Brain microvascular endothelial cell (primary cell): ENCODE measurements around the gene ACSL6.

ENCODE experiments used
- DNase-seq: peaks from one replicate; pipeline ENCODE4 v3.0.0-alpha.2; 2020
- H3K27ac ChIP-seq: fragments of 250-450 bp; sonication (Bioruptor Pico); 2 replicates; pipeline ENCODE4 v1.5.1; 2020; ENCODE audit warnings: mild to moderate bottlenecking, moderate library complexity
- H3K27me3 ChIP-seq: fragments of 250-450 bp; sonication (Bioruptor Pico); replicated peaks from 2 replicates; pipeline ENCODE4 v1.5.1; 2020; ENCODE audit warnings: mild to moderate bottlenecking
- H3K36me3 ChIP-seq: fragments of 250-450 bp; sonication (Bioruptor Pico); replicated peaks from 2 replicates; pipeline ENCODE4 v1.5.1; 2020; ENCODE audit warnings: mild to moderate bottlenecking
- H3K4me3 ChIP-seq: 2 replicates; pipeline ENCODE4 v1.5.1; 2011; ENCODE audit warnings: low read depth, mild to moderate bottlenecking, control low read depth, low read length, moderate library complexity
- CTCF ChIP-seq: IDR thresholded peaks from 2 replicates; pipeline ENCODE4 v1.5.1; 2011; ENCODE audit warnings: low read depth, mild to moderate bottlenecking, moderate library complexity, low read length, control low read depth, inconsistent platforms; ENCODE audit errors: missing control alignments
- in situ Hi-C: cut with HindIII; loops from 2 replicates; pipeline ENCODE4 v1.10.0; 2017; ENCODE audit warnings: low sequenced_read_pairs, low pct_ligation_motif_present

Gene ACSL6

GRCh38 chr5:132025403-132025971 is 14.0 kb upstream of the ACSL6 start:
- no peak overlapping the region for H3K4me3 ChIP-seq
- no peaks in the 10 kb centered on the region for H3K36me3 ChIP-seq
- H3K27me3 ChIP-seq = no peaks in the 10 kb centered on the region
- TF ChIP-seq CTCF = no peak
- in situ Hi-C loops = no loop called here
- no peak overlapping the region for H3K27ac ChIP-seq
- DNase-seq = no peak

GRCh38 chr5:132024789-132025402 is 13.4 kb upstream of the ACSL6 start:
- no peak overlapping the region for H3K27ac ChIP-seq
- H3K27me3 ChIP-seq = no peaks in the 10 kb centered on the region
- no peak overlapping the region for H3K4me3 ChIP-seq
- no peak for DNase-seq
- no peak for TF ChIP-seq CTCF
- in situ Hi-C loops = loop anchor here (25.0 kb wide), 1 partner anchor 438 kb away; no protein-coding TSS in a partner anchor
- no peaks in the 10 kb centered on the region for H3K36me3 ChIP-seq

- Histone ChIP-seq H3K36me3 (no peaks in the 10 kb centered on the region), H3K27ac (no peak overlapping the region), H3K4me3 (no peak overlapping the region), H3K27me3 (peaks cover 4% of the 10 kb centered on the region)
- DNase-seq = no peak
- in situ Hi-C loops = loop anchor here (25.0 kb wide), 1 partner anchor 437 kb away; no protein-coding TSS in a partner anchor
- no peak for TF ChIP-seq CTCF
Observed at GRCh38 chr5:132024117-132024435, 12.6 kb upstream of the ACSL6 start.

DNA sequence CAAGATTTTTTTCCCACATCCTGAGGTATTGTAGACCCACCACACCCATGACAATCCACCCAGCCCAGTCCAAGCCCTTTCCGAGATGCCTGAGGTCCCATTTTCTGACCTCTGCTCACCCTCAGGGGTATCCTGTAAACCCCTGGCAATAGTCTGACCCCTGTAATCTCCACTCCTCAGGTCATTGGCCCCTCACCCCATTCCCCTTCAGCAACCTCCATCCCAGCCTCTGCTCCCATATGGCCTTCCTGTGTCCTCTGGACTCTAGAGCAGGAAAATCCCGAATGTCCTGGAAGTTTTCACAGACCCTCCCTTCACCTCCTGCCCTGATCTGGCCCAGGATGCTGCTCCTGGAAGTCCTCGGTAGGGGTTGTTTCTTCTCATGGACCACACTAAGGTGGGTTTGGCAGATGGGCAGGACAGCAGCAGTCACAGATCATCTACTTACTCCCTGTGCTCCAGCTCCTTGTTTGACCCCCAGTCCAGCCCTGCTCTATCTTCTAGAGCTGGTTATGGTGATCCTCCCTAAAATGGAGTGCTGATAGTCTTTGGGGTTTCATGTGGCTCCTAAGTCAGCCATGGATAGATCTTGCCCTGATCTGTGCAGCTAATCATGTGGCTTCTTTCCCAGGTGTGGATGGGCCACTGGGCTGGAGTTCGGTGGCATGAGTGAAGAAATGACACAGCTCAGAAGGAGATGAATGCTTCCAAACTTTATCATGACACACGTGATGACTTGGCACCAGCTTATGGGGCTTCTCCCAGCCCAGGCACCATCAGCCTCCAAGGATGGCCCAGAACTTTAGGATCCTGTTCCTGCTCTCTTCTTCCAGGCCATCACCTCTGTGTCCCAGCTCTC is 12.0 kb upstream of the ACSL6 start:
- in situ Hi-C loops = loop anchor here (25.0 kb wide), 1 partner anchor 436 kb away; no protein-coding TSS in a partner anchor

GRCh38 chr5:132022737-132023136 is 11.3 kb upstream of the ACSL6 start:
- TF ChIP-seq CTCF = no peak
- Histone ChIP-seq H3K4me3 (no peak overlapping the region), H3K27ac (no peak overlapping the region), H3K27me3 (peaks cover 10% of the 10 kb centered on the region), H3K36me3 (no peaks in the 10 kb centered on the region)
- in situ Hi-C loops = loop anchor here (25.0 kb wide), 1 partner anchor 435 kb away; no protein-coding TSS in a partner anchor
- DNase-seq = no peak

More for the DNA sequence above, 12.0 kb upstream of the ACSL6 start:
- Histone ChIP-seq H3K36me3 (no peaks in the 10 kb centered on the region), H3K27me3 (peaks cover 5% of the 10 kb centered on the region), H3K27ac (no peak overlapping the region), H3K4me3 (no peak overlapping the region)
- no peak for TF ChIP-seq CTCF
- DNase-seq = no peak
